GM18867 (cell line): ENCODE results near the gene MAPRE3.
"Not testable (repeated sequence)": the region's sequence is repeated elsewhere in the genome, so short reads cannot be mapped to it uniquely, and the experiment has no call there.

Experiments used
- ATAC-seq: cut with Tn5 transposase; IDR thresholded peaks from one replicate; pipeline ENCODE4 v1.9.1; 2021; ENCODE audit warnings: mild to moderate bottlenecking, moderate library complexity; ENCODE audit not compliant: unreplicated experiment

MAPRE3 gene

GRCh38 chr2:27065128-27065527 is 94.7 kb downstream of the MAPRE3 start:
- no peak for ATAC-seq

GRCh38 chr2:27067385-27067784 is 96.9 kb downstream of the MAPRE3 start:
- ATAC-seq, result no peak

GRCh38 chr2:27069436-27069835 is 99.0 kb downstream of the MAPRE3 start:
- ATAC-seq, result no peak

GRCh38 chr2:27069961-27070618 is 99.7 kb downstream of the MAPRE3 start:
- no peak for ATAC-seq

- no peak for ATAC-seq
These were observed 100.3 kb downstream of the MAPRE3 start for GRCh38 chr2:27070653-27071276.

- ATAC-seq, result peak; percentile 85
These were observed 101.0 kb downstream of the MAPRE3 start, which contains the start of gene OST4 for GRCh38 chr2:27071277-27071989. Gene OST4 (minus strand): TSS chr2:27071654.

GRCh38 chr2:27071990-27072830 is 101.8 kb downstream of the MAPRE3 start:
- ATAC-seq, result no peak

GRCh38 chr2:27072920-27073319 is 102.5 kb downstream of the MAPRE3 start:
- no peak for ATAC-seq

GRCh38 chr2:27073782-27074181 is 103.3 kb downstream of the MAPRE3 start:
- ATAC-seq, result no peak

GRCh38 chr2:27074738-27075565 is 104.5 kb downstream of the MAPRE3 start:
- ATAC-seq, result no peak

- not testable (repeated sequence) for ATAC-seq
These were observed 105.1 kb downstream of the MAPRE3 start for GRCh38 chr2:27075566-27075871.

- no peak for ATAC-seq
These were observed 105.9 kb downstream of the MAPRE3 start for GRCh38 chr2:27076323-27076722.
